OCI-LY1 (cell line): ENCODE results near the gene XYLT2.

Experiments used
- H2AFZ ChIP-seq: fragments of 200-600 bp; sonication (generic), shearing (Covaris generic); 2 replicates; pipeline ENCODE4 v1.6.0; 2014; ENCODE audit warnings: antibody characterized with exemption, mild to moderate bottlenecking, low read length
- H3F3A ChIP-seq: fragments of 200-600 bp; sonication (generic), shearing (Covaris generic); 2 replicates; pipeline ENCODE4 v1.6.0; 2014; ENCODE audit warnings: mild to moderate bottlenecking, antibody characterized with exemption, low read length, moderate library complexity; ENCODE audit not compliant: insufficient read depth
- H3K27ac ChIP-seq: fragments of 200-600 bp; sonication (generic); 2 replicates; pipeline ENCODE4 v1.5.1; 2014; ENCODE audit warnings: low read length, mixed run types, mild to moderate bottlenecking, low read depth; ENCODE audit not compliant: poor library complexity, severe bottlenecking
- H3K27me3 ChIP-seq: fragments of 200-600 bp; sonication (generic); 2 replicates; pipeline ENCODE4 v1.6.0; 2014; ENCODE audit warnings: antibody characterized with exemption, mild to moderate bottlenecking, low read length, moderate library complexity; ENCODE audit not compliant: insufficient read depth
- H3K36me3 ChIP-seq: fragments of 200-600 bp; sonication (generic); 2 replicates; pipeline ENCODE4 v1.6.1; 2014; ENCODE audit warnings: mild to moderate bottlenecking, antibody characterized with exemption, low read length, moderate library complexity, mixed read lengths; ENCODE audit not compliant: insufficient read depth
- H3K4me1 ChIP-seq: fragments of 200-600 bp; sonication (generic); 2 replicates; pipeline ENCODE4 v1.5.1; 2014; ENCODE audit warnings: mild to moderate bottlenecking, low read length, moderate library complexity; ENCODE audit not compliant: insufficient read depth, severe bottlenecking
- H3K4me2 ChIP-seq: fragments of 200-600 bp; sonication (generic), shearing (Covaris generic); 2 replicates; pipeline ENCODE4 v1.6.1; 2014; ENCODE audit warnings: low read length
- H3K4me3 ChIP-seq: fragments of 200-600 bp; sonication (generic); 2 replicates; pipeline ENCODE4 v1.5.1; 2014; ENCODE audit warnings: low read length, low read depth, mild to moderate bottlenecking, mixed read lengths; ENCODE audit not compliant: poor library complexity, severe bottlenecking
- H3K79me2 ChIP-seq: fragments of 200-600 bp; shearing (Covaris generic); 2 replicates; pipeline ENCODE4 v1.6.1; 2016; ENCODE audit warnings: mixed run types, low read length, mixed read lengths; ENCODE audit not compliant: insufficient read depth
- H3K9ac ChIP-seq: fragments of 200-600 bp; sonication (generic), shearing (Covaris generic); 2 replicates; pipeline ENCODE4 v1.6.1; 2014; ENCODE audit warnings: mild to moderate bottlenecking, low read length, mixed read lengths
- H3K9me2 ChIP-seq: fragments of 200-600 bp; sonication (generic), shearing (Covaris generic); 2 replicates; pipeline ENCODE4 v1.6.1; 2014; ENCODE audit warnings: low read depth, mild to moderate bottlenecking, low read length, mixed read lengths
- H3K9me3 ChIP-seq: fragments of 200-600 bp; shearing (Covaris generic); 2 replicates; pipeline ENCODE4 v1.6.1; 2014; ENCODE audit warnings: low read length, mixed read lengths
- H4K20me1 ChIP-seq: fragments of 200-600 bp; sonication (generic), shearing (Covaris generic); 2 replicates; pipeline ENCODE4 v1.6.0; 2016; ENCODE audit warnings: mild to moderate bottlenecking, low read length; ENCODE audit not compliant: insufficient read depth
- CTCF ChIP-seq: fragments of 200-600 bp; sonication (generic), shearing (Covaris generic); IDR thresholded peaks from 2 replicates; pipeline ENCODE4 v1.5.1; 2017; ENCODE audit warnings: mild to moderate bottlenecking, antibody characterized with exemption, low read length, moderate library complexity, mixed read lengths
- EZH2 ChIP-seq: fragments of 200-600 bp; sonication (generic), shearing (Covaris generic); IDR thresholded peaks from 2 replicates; pipeline ENCODE4 v1.8.0; 2017; ENCODE audit warnings: borderline replicate concordance, mixed run types, mild to moderate bottlenecking, antibody characterized with exemption, low read length, moderate library complexity, mixed read lengths

XYLT2 gene

GRCh38 chr17:50350733-50351132, 4.8 kb downstream of the XYLT2 start:
- Histone ChIP-seq H3K79me2 (no peaks in the 10 kb centered on the region), H3K9ac (no peak overlapping the region), H3K27me3 (no peaks in the 10 kb centered on the region), H3K9me2 (no peaks in the 10 kb centered on the region), H2AFZ (no peak overlapping the region), H3K4me1 (peaks cover 9% of the 10 kb centered on the region), H3K4me3 (no peak overlapping the region), H3K36me3 (peaks cover 10% of the 10 kb centered on the region; the same call in 1 of the 2 replicates), H3K4me2 (no peak overlapping the region), H3F3A (no peaks in the 10 kb centered on the region; the same call in 1 of the 2 replicates), H3K9me3 (no peaks in the 10 kb centered on the region), H3K27ac (no peak overlapping the region), H4K20me1 (no peaks in the 10 kb centered on the region)
- TF ChIP-seq CTCF (no peak), EZH2 (no peak)

DNA sequence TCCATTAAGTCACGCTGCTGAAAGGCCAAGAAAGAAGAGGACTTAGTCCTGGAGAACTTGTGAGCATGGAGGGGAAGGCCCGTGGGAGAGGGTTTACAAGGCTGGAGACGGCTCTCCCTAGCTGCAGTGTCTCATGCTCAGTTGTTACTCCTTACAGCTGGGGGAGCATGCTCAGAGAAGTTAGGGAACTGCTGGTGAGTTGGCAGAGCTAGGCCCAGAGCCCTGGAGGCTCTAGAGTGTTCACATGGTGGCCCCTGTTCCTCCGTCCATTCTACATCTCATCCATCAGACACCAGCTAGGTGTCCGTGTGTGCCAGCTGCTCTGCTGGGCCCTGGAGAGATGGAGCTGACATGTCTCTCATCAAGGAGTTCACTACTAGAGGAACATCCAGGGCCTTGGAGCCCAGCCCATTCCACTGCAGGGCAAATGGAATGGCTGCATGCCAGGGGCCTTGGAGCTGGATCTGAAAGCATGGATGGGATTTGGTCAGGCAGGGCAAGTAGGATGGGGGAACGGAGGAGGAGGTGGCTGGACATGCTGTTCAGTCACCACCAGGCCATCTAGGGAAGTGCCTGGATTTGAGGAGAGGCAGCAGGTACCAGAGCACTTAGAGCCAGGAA, 6.3 kb downstream of the XYLT2 start:
- Histone ChIP-seq H3K4me3 (no peak overlapping the region), H4K20me1 (no peaks in the 10 kb centered on the region), H3K27me3 (no peaks in the 10 kb centered on the region), H3K27ac (no peak overlapping the region), H3K4me1 (peaks cover 2% of the 10 kb centered on the region), H3K9me2 (no peaks in the 10 kb centered on the region), H3F3A (no peaks in the 10 kb centered on the region; the same call in 1 of the 2 replicates), H3K9ac (no peak overlapping the region), H3K36me3 (peaks cover 25% of the 10 kb centered on the region), H3K79me2 (no peaks in the 10 kb centered on the region), H3K9me3 (no peaks in the 10 kb centered on the region), H3K4me2 (no peak overlapping the region), H2AFZ (no peak overlapping the region)
- TF ChIP-seq CTCF (no peak), EZH2 (no peak)

DNA sequence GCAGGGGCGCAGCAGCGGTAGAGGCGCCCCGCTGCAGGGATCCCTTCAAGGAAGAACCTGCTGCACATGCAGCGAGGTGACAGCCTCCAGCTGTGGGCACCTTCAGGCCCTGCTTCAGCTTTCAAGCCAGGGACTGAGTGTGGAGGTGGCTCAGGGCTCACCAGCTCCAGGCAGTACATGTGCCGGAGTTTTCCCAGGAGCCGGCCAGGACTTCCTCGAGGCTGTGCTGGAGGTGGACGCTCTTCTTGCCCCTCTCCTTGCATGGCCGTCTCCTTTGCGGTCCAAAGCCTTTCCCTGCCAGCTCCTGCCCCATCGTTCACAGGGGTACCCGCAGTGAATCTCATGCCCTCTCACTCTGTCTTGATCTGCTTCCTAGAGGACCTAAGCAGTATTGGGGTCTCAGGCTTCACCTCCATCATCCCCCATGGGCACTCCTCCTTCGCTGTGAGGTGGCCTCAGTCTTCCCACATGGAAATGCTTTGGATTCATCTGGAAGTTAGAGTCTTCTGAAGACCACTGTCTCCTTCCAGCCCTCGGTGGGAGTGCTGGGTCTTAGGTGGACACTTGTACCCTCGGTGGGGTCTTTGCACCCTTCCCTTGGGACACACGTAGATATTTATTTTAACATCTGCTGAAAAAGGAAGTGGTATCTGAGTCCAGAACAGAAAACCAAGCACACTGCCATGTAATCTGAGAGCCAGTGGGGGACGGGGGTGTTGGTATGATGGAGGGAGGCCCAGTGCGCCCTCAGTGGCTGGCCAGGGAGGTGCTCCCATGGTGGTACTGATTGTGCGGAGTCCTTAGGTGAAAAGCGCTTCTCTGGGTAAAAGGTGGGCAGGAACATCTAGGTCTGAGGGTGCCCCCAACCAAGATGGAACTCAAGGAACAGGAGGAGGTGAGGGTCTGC, 7.0 kb downstream of the XYLT2 start:
- no peaks in the 10 kb centered on the region for H3K9me3 ChIP-seq
- H3K27me3 ChIP-seq = no peaks in the 10 kb centered on the region
- no peak overlapping the region for H3K9ac ChIP-seq
- no peak overlapping the region for H3K4me2 ChIP-seq
- H3K27ac ChIP-seq = no peak overlapping the region
- H3K9me2 ChIP-seq = no peaks in the 10 kb centered on the region
- H3K4me3 ChIP-seq = no peak overlapping the region
- TF ChIP-seq CTCF (no peak), EZH2 (no peak)
- H4K20me1 ChIP-seq = no peaks in the 10 kb centered on the region
- peaks cover 31% of the 10 kb centered on the region for H3K36me3 ChIP-seq
- no peaks in the 10 kb centered on the region for H3F3A ChIP-seq
- H2AFZ ChIP-seq = no peak overlapping the region
- H3K79me2 ChIP-seq = no peaks in the 10 kb centered on the region
- no peaks in the 10 kb centered on the region for H3K4me1 ChIP-seq
